A549 (cell line): ENCODE data around the gene PGM2. TPM values are rescaled to one million over a fixed set of nuclear protein-coding genes. Genes with fewer than 3 reads are reported as not detected.

Experiments
- ATAC-seq, 2 experiments: fragments of 200-7000 bp in 1 of 2; fragments of >200 bp in 1 of 2; cut with Nextera tagmentation in 1 of 2; cut with Tn5 transposase in 1 of 2; 3 replicates each; pipeline versions ENCODE4 v1.8.0 to v1.9.1; 2018 to 2020; ENCODE audit warnings: mild to moderate bottlenecking in 1 of 2, moderate library complexity in 1 of 2
- CTCF ChIA-PET: fragments of 300-600 bp; sonication (Branson Sonifier 250); formaldehyde crosslinking; extraction: SDS; loops from one replicate; lab custom pipeline; 2021; ENCODE audit warnings: antibody characterized with exemption, inconsistent platforms; lab: Yijun Ruan, JAX
- POLR2A ChIA-PET: fragments of 350-600 bp; formaldehyde crosslinking; extraction: SDS; loops from one replicate; lab custom pipeline; 2021; ENCODE audit warnings: antibody characterized with exemption, inconsistent platforms; lab: Yijun Ruan, JAX
- DNase-seq, 2 experiments: peaks; one replicate each; pipeline versions ENCODE4 v3.0.0 to v3.0.0-alpha.2; 2011 to 2016; ENCODE audit warnings: low read depth in 1 of 2, low spot score in 1 of 2
- FAIRE-seq: peaks from 2 replicates; lab custom pipeline; 2011; peaks lifted over from hg19 to GRCh38; lab: Jason Lieb, UNC
- H3K27ac ChIP-seq, 2 experiments: fragments of >200 bp; sonication (Bioruptor Twin); formaldehyde crosslinking; 3 replicates each; pipeline ENCODE4 v1.5.1; 2016 to 2017
- H3K4me1 ChIP-seq: fragments of >200 bp; sonication (Bioruptor Twin); formaldehyde crosslinking; 3 replicates; pipeline ENCODE4 v1.6.1; 2016
- H3K4me2 ChIP-seq: fragments of >200 bp; sonication (Bioruptor Twin); formaldehyde crosslinking; 3 replicates; pipeline ENCODE4 v1.6.1; 2016
- H3K4me3 ChIP-seq: fragments of >200 bp; sonication (Bioruptor Twin); formaldehyde crosslinking; 3 replicates; pipeline ENCODE4 v1.5.1; 2016
- H3K9me3 ChIP-seq: fragments of >200 bp; sonication (Bioruptor Twin); formaldehyde crosslinking; 3 replicates; pipeline ENCODE4 v1.6.1; 2016
- BHLHE40 ChIP-seq: IDR thresholded peaks from 2 replicates; pipeline ENCODE4 v1.6.1; 2012; ENCODE audit warnings: low read depth, low read length, inconsistent platforms
- CEBPB ChIP-seq, 2 experiments: fragments of >200 bp in 1 of 2; sonication (Bioruptor Twin) in 1 of 2; formaldehyde crosslinking in 1 of 2; IDR thresholded peaks; 2 replicates each; pipeline ENCODE4 v1.6.1; 2012 to 2016
- CHD2 ChIP-seq: fragments of 150-350 bp; IDR thresholded peaks from 2 replicates; pipeline ENCODE4 v1.6.1; 2014; ENCODE audit warnings: low read length; ENCODE audit not compliant: partially characterized antibody
- EHF ChIP-seq: fragments of 250-450 bp; sonication (Bioruptor Pico); IDR thresholded peaks from 2 replicates; pipeline ENCODE4 v1.5.0; 2020; ENCODE audit warnings: mild to moderate bottlenecking
- ESRRA ChIP-seq: fragments of 150-350 bp; IDR thresholded peaks from 2 replicates; pipeline ENCODE4 v1.6.1; 2014; ENCODE audit warnings: mild to moderate bottlenecking, low read length, borderline replicate concordance
- FOSB ChIP-seq: fragments of 250-450 bp; sonication (Bioruptor Pico); IDR thresholded peaks from 2 replicates; pipeline ENCODE4 v1.5.0; 2020; ENCODE audit warnings: mild to moderate bottlenecking, moderate library complexity
- FOXS1 ChIP-seq: fragments of 250-450 bp; sonication (Bioruptor Pico); IDR thresholded peaks from 2 replicates; pipeline ENCODE4 v1.5.0; 2020; ENCODE audit warnings: mild to moderate bottlenecking, moderate library complexity
- HEYL ChIP-seq: fragments of 250-450 bp; sonication (Bioruptor Pico); IDR thresholded peaks from 2 replicates; pipeline ENCODE4 v1.8.0; 2021; ENCODE audit warnings: mild to moderate bottlenecking, moderate library complexity
- JUNB ChIP-seq: fragments of >200 bp; sonication (Bioruptor Twin); formaldehyde crosslinking; IDR thresholded peaks from 2 replicates; pipeline ENCODE4 v1.6.1; 2016
- MYC ChIP-seq: IDR thresholded peaks from 2 replicates; pipeline ENCODE4 v1.6.1; 2012; ENCODE audit warnings: mild to moderate bottlenecking, inconsistent platforms, low read length, improper control_type of control experiment, borderline replicate concordance
- NPAS2 ChIP-seq: fragments of 250-450 bp; sonication (Bioruptor Pico); IDR thresholded peaks from 2 replicates; pipeline ENCODE4 v1.8.0; 2022; ENCODE audit warnings: mild to moderate bottlenecking, moderate library complexity, borderline replicate concordance
- NR3C1 ChIP-seq: fragments of >200 bp; sonication (Bioruptor Twin); formaldehyde crosslinking; IDR thresholded peaks from 3 replicates; pipeline ENCODE4 v1.6.1; 2017
- POLR2A ChIP-seq: IDR thresholded peaks from 2 replicates; pipeline ENCODE4 v1.6.1; 2012; ENCODE audit warnings: mild to moderate bottlenecking, low read length
- RAD21 ChIP-seq, 2 experiments: fragments of >200 bp in 1 of 2; sonication (Bioruptor Twin) in 1 of 2; formaldehyde crosslinking in 1 of 2; IDR thresholded peaks in 1 of 2; conservative IDR thresholded peaks in 1 of 2; 2 replicates in 1 of 2; 3 replicates in 1 of 2; pipeline ENCODE4 v1.6.1; 2012 to 2018; ENCODE audit warnings: inconsistent platforms in 1 of 2
- RCOR1 ChIP-seq: fragments of 150-350 bp; IDR thresholded peaks from 2 replicates; pipeline ENCODE4 v1.6.1; 2014; ENCODE audit warnings: antibody characterized with exemption, low read length, low read depth
- SMC3 ChIP-seq: fragments of >200 bp; sonication (Bioruptor Twin); formaldehyde crosslinking; IDR thresholded peaks from 3 replicates; pipeline ENCODE4 v1.6.1; 2018; ENCODE audit warnings: inconsistent platforms
- ZFP36 ChIP-seq: fragments of 450-650 bp; IDR thresholded peaks from 2 replicates; pipeline ENCODE4 v1.6.1; 2014; ENCODE audit warnings: borderline replicate concordance; ENCODE audit not compliant: partially characterized antibody
- WGBS: methylation state at CpG from one replicate; pipeline ENCODE4 v1.1.6; 2017; ENCODE audit errors: missing lambda C conversion rate; 5-methylcytosine and 5-hydroxymethylcytosine counted together
- polyA plus RNA-seq, 4 experiments: library from polyadenylated mRNA; depleted of rRNA in 3 of 4; stranded (reverse); fragments of >200 nt; fragmentation: RNase III in 1 of 4; extraction: RNeasy Plus Mini Kit Qiagen cat#74134 plus additional on column Dnase treatment in 1 of 4; gene quantifications; 2 replicates in 3 of 4; 3 replicates in 1 of 4; pipeline ENCODE4 v1.2.3, GENCODE V29; 2011 to 2017
- TF ChIP-seq, protein P1 (sequence below): fragments of >200 bp; sonication (Bioruptor Twin); formaldehyde crosslinking; IDR thresholded peaks from 2 replicates; pipeline ENCODE4 v1.6.1; 2016
- TF ChIP-seq, protein P2 (sequence below): fragments of >200 bp; sonication (Bioruptor Twin); formaldehyde crosslinking; IDR thresholded peaks from 3 replicates; pipeline ENCODE4 v1.6.1; 2016
- TF ChIP-seq, protein P3 (sequence below): IDR thresholded peaks from 2 replicates; pipeline ENCODE4 v1.6.1; 2012
- TF ChIP-seq, protein P4 (sequence below): fragments of 150-350 bp; IDR thresholded peaks from 2 replicates; pipeline ENCODE4 v1.6.1; 2014; ENCODE audit warnings: low read depth, mild to moderate bottlenecking, low read length

Gene PGM2
- polyA plus RNA-seq, 2 of the 4 experiments (the other 2 are of a cell fraction) = 11.4 to 17.0 TPM

DNA sequence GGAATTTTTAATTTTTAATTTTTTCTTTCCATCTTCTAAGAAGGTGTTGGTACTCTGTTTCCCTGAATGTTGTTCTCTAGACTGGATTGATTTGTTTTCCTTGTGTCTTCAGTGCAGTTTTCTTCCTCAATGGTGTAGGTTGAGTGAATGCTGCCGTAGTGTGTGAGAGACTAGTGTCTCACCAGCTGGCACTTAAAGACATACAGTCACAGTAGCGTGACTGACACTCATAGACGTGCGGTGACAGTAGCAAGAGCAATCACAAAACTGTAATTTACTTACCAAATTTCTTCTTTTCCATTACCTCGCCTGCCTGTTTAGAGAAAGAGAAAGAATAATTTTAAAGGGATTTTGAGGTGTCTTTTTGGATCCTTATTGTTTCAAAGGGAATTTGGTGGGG is 21.4 kb upstream of the PGM2 start (continued):
- no peak for TF ChIP-seq NPAS2 (CRISPR knock-in tag)

DNA sequence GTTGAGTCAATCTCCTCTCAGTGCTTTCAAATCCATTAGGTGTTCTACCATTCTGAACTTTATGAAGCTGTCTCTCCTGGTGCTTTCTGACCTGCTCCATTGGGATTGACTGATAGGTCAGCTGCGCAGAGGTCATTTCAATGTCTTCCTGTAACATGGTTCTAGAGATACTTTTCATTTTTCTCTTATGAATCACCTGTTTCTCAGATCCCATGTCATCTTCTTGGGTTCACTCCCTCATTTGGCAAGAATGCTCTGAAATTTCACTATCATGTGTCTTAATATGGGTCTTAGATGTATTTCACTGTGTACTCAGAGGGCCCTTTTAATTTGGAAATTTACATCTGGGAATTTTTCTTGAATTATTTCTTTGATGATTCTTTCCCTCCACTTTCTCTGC is 13.8 kb upstream of the PGM2 start:
- H3K4me2 ChIP-seq = peak overlapping the region; percentile 8; the same call in 1 of the 3 replicates
- no peak for FAIRE-seq
- POLR2A ChIA-PET = no interaction called here

DNA sequence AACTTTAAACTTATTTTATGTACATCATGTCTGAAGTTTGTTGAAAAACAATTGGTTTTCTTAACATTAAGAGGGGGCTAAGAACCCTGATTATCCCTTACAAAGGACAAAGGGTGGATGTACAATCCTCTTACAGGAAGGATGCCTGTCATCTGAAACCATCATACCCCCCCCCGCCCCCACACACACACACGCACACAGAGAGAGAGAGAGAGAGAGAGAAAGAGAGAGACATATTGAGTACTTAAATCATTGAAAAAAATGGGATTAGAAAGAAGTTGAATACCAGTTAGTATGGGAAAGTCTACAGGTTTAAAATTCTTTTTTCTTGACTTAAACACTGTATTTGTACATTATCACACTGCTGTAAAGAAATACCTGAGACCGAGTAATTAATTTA is 10.9 kb upstream of the PGM2 start:
- DNase-seq (no peak), ATAC-seq (no peak), FAIRE-seq (no peak)
- POLR2A ChIA-PET = no interaction called here
- CTCF ChIA-PET = no interaction called here
- TF ChIP-seq HEYL (CRISPR knock-in tag) = no peak
- TF ChIP-seq, protein P1, sequence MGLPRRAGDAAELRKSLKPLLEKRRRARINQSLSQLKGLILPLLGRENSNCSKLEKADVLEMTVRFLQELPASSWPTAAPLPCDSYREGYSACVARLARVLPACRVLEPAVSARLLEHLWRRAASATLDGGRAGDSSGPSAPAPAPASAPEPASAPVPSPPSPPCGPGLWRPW = no peak
- no peak for TF ChIP-seq JUNB
- TF ChIP-seq, protein P2, sequence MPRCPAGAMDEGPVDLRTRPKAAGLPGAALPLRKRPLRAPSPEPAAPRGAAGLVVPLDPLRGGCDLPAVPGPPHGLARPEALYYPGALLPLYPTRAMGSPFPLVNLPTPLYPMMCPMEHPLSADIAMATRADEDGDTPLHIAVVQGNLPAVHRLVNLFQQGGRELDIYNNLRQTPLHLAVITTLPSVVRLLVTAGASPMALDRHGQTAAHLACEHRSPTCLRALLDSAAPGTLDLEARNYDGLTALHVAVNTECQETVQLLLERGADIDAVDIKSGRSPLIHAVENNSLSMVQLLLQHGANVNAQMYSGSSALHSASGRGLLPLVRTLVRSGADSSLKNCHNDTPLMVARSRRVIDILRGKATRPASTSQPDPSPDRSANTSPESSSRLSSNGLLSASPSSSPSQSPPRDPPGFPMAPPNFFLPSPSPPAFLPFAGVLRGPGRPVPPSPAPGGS = no peak
- TF ChIP-seq MYC = no peak
- no peak for TF ChIP-seq EHF (CRISPR knock-in tag)
- TF ChIP-seq SMC3 = no peak
- TF ChIP-seq, protein P3, sequence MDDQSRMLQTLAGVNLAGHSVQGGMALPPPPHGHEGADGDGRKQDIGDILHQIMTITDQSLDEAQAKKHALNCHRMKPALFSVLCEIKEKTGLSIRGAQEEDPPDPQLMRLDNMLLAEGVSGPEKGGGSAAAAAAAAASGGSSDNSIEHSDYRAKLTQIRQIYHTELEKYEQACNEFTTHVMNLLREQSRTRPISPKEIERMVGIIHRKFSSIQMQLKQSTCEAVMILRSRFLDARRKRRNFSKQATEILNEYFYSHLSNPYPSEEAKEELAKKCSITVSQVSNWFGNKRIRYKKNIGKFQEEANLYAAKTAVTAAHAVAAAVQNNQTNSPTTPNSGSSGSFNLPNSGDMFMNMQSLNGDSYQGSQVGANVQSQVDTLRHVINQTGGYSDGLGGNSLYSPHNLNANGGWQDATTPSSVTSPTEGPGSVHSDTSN = no peak
- no peak for TF ChIP-seq RCOR1
- TF ChIP-seq ZFP36 = no peak
- TF ChIP-seq CEBPB (IDR thresholded peaks at IDR 0.05) = no peak
- TF ChIP-seq NR3C1 = no peak
- TF ChIP-seq, protein P4, sequence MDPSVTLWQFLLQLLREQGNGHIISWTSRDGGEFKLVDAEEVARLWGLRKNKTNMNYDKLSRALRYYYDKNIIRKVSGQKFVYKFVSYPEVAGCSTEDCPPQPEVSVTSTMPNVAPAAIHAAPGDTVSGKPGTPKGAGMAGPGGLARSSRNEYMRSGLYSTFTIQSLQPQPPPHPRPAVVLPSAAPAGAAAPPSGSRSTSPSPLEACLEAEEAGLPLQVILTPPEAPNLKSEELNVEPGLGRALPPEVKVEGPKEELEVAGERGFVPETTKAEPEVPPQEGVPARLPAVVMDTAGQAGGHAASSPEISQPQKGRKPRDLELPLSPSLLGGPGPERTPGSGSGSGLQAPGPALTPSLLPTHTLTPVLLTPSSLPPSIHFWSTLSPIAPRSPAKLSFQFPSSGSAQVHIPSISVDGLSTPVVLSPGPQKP = no peak
- no peak for TF ChIP-seq RAD21 (conservative IDR thresholded peaks at IDR 0.05 in 1 of 2, IDR thresholded peaks at IDR 0.05 in 1 of 2)
- TF ChIP-seq CHD2 = no peak
- 60% methylated on average over 3 of the region's 3 CpGs for WGBS
- Histone ChIP-seq H3K4me2 (no peak overlapping the region), H3K4me1 (peaks cover 8% of the 10 kb centered on the region; the same call in 2 of the 3 replicates), H3K4me3 (no peak overlapping the region), H3K27ac (no peak overlapping the region), H3K9me3 (no peaks in the 10 kb centered on the region)

More for the DNA sequence above, 13.8 kb upstream of the PGM2 start:
- CTCF ChIA-PET = interaction anchor here (1.0 kb wide), 1 partner anchor 10 kb away, joined by 3 read pairs; no protein-coding TSS in a partner anchor
- no peak overlapping the region for H3K4me3 ChIP-seq
- ATAC-seq = peak in 1 of 2 experiments; percentile 59; a peak in 1 of 6 replicates
- 62% methylated on average over 1 of the region's 1 CpG for WGBS
- H3K9me3 ChIP-seq = no peaks in the 10 kb centered on the region
- peak overlapping the region; percentile 48 to 70; a peak in 3 of 6 replicates for H3K27ac ChIP-seq
- TF ChIP-seq BHLHE40 (no peak), ESRRA (no peak), FOXS1 (CRISPR knock-in tag) (no peak), POLR2A (no peak), NR3C1 (no peak), FOSB (no peak)
- H3K4me1 ChIP-seq = peaks cover 8% of the 10 kb centered on the region; the same call in 2 of the 3 replicates
- peak; percentile 8 to 31 for DNase-seq
